NT2/D1 (cell line): ENCODE measurements around the gene KRT40.

Experiments used
- DNase-seq: peaks from one replicate; pipeline ENCODE4 v3.0.0-alpha.2; 2011; ENCODE audit warnings: low read depth, low spot score
- H3K27me3 ChIP-seq: 2 replicates; pipeline ENCODE4 v1.6.0; 2011; ENCODE audit warnings: mild to moderate bottlenecking; ENCODE audit not compliant: insufficient read length, insufficient read depth
- H3K36me3 ChIP-seq: 2 replicates; pipeline ENCODE4 v1.6.1; 2011; ENCODE audit warnings: mild to moderate bottlenecking, low read length, mixed read lengths; ENCODE audit not compliant: insufficient read depth, insufficient read length
- H3K4me1 ChIP-seq: 2 replicates; pipeline ENCODE4 v1.5.1; 2011; ENCODE audit not compliant: insufficient read depth, insufficient read length
- H3K4me3 ChIP-seq: 2 replicates; pipeline ENCODE4 v1.5.1; 2011; ENCODE audit warnings: low read depth; ENCODE audit not compliant: insufficient read length
- H3K9ac ChIP-seq: 2 replicates; pipeline ENCODE4 v1.6.0; 2011; ENCODE audit warnings: low read depth; ENCODE audit not compliant: insufficient read length
- H3K9me3 ChIP-seq: 2 replicates; pipeline ENCODE4 v1.5.1; 2011; ENCODE audit warnings: mild to moderate bottlenecking, low read length; ENCODE audit not compliant: insufficient read depth
- SUZ12 ChIP-seq: IDR thresholded peaks from 2 replicates; pipeline ENCODE4 v1.6.1; 2011; ENCODE audit not compliant: insufficient read length, insufficient read depth; ENCODE audit errors: extremely low read depth
- YY1 ChIP-seq: IDR thresholded peaks from 2 replicates; pipeline ENCODE4 v1.6.1; 2011; ENCODE audit not compliant: insufficient read length, insufficient read depth
- ZNF274 ChIP-seq: IDR thresholded peaks from 2 replicates; pipeline ENCODE4 v1.6.1; 2011; ENCODE audit warnings: mild to moderate bottlenecking, low read depth, low read length

The KRT40 gene

GRCh38 chr17:40951011-40951622 is 33.0 kb downstream of the KRT40 start:
- no peak for TF ChIP-seq SUZ12
- no peak for TF ChIP-seq ZNF274
- TF ChIP-seq YY1 = no peak
- Histone ChIP-seq H3K4me1 (peaks cover 3% of the 10 kb centered on the region), H3K27me3 (no peaks in the 10 kb centered on the region), H3K36me3 (no peaks in the 10 kb centered on the region), H3K9ac (no peak overlapping the region), H3K4me3 (no peak overlapping the region), H3K9me3 (no peaks in the 10 kb centered on the region)
- DNase-seq = no peak

- H3K4me3 ChIP-seq = no peak overlapping the region
- peaks cover 3% of the 10 kb centered on the region for H3K4me1 ChIP-seq
- no peaks in the 10 kb centered on the region for H3K9me3 ChIP-seq
- no peak for TF ChIP-seq YY1
- TF ChIP-seq ZNF274 = no peak
- TF ChIP-seq SUZ12 = no peak
- H3K36me3 ChIP-seq = no peaks in the 10 kb centered on the region
- no peaks in the 10 kb centered on the region for H3K27me3 ChIP-seq
- no peak for DNase-seq
- no peak overlapping the region for H3K9ac ChIP-seq
These were observed 34.0 kb downstream of the KRT40 start for GRCh38 chr17:40950176-40950575.

GRCh38 chr17:40949418-40949817 is 34.7 kb downstream of the KRT40 start:
- DNase-seq = no peak
- Histone ChIP-seq H3K4me3 (no peak overlapping the region), H3K9ac (no peak overlapping the region), H3K36me3 (no peaks in the 10 kb centered on the region), H3K9me3 (no peaks in the 10 kb centered on the region), H3K4me1 (peaks cover 3% of the 10 kb centered on the region), H3K27me3 (no peaks in the 10 kb centered on the region)
- TF ChIP-seq ZNF274 (no peak), YY1 (no peak), SUZ12 (no peak)

GRCh38 chr17:40947929-40948328 is 36.2 kb downstream of the KRT40 start:
- H3K36me3 ChIP-seq = no peaks in the 10 kb centered on the region
- no peaks in the 10 kb centered on the region for H3K9me3 ChIP-seq
- no peak overlapping the region for H3K9ac ChIP-seq
- no peak for TF ChIP-seq SUZ12
- no peak for TF ChIP-seq ZNF274
- TF ChIP-seq YY1 = no peak
- H3K4me3 ChIP-seq = no peak overlapping the region
- no peak for DNase-seq
- no peaks in the 10 kb centered on the region for H3K27me3 ChIP-seq
- H3K4me1 ChIP-seq = peaks cover 3% of the 10 kb centered on the region

GRCh38 chr17:40945414-40945813 is 38.7 kb downstream of the KRT40 start:
- DNase-seq = no peak
- Histone ChIP-seq H3K9me3 (no peaks in the 10 kb centered on the region), H3K4me1 (peaks cover 3% of the 10 kb centered on the region), H3K9ac (no peak overlapping the region), H3K36me3 (no peaks in the 10 kb centered on the region), H3K4me3 (no peak overlapping the region), H3K27me3 (no peaks in the 10 kb centered on the region)
- no peak for TF ChIP-seq SUZ12
- no peak for TF ChIP-seq ZNF274
- TF ChIP-seq YY1 = no peak

GRCh38 chr17:40944531-40944930 is 39.6 kb downstream of the KRT40 start:
- H3K4me1 ChIP-seq = peaks cover 3% of the 10 kb centered on the region
- H3K36me3 ChIP-seq = no peaks in the 10 kb centered on the region
- H3K9ac ChIP-seq = no peak overlapping the region
- H3K4me3 ChIP-seq = no peak overlapping the region
- H3K27me3 ChIP-seq = no peaks in the 10 kb centered on the region
- no peak for DNase-seq
- H3K9me3 ChIP-seq = no peaks in the 10 kb centered on the region
- no peak for TF ChIP-seq SUZ12
- TF ChIP-seq YY1 = no peak
- no peak for TF ChIP-seq ZNF274

GRCh38 chr17:40942553-40942952 is 41.6 kb downstream of the KRT40 start:
- no peaks in the 10 kb centered on the region for H3K4me1 ChIP-seq
- TF ChIP-seq SUZ12 (no peak), ZNF274 (no peak), YY1 (no peak)
- no peaks in the 10 kb centered on the region for H3K27me3 ChIP-seq
- H3K9me3 ChIP-seq = no peaks in the 10 kb centered on the region
- DNase-seq = no peak
- no peaks in the 10 kb centered on the region for H3K36me3 ChIP-seq
- no peak overlapping the region for H3K9ac ChIP-seq
- no peak overlapping the region for H3K4me3 ChIP-seq

- Histone ChIP-seq H3K27me3 (no peaks in the 10 kb centered on the region), H3K4me1 (no peaks in the 10 kb centered on the region), H3K9ac (no peak overlapping the region), H3K9me3 (no peaks in the 10 kb centered on the region), H3K4me3 (no peak overlapping the region), H3K36me3 (no peaks in the 10 kb centered on the region)
- TF ChIP-seq ZNF274 (no peak), YY1 (no peak), SUZ12 (no peak)
- DNase-seq = no peak
These were observed 43.9 kb downstream of the KRT40 start for GRCh38 chr17:40940266-40940665.
